Fibroblast of the aortic adventitia (primary cell): Measurements from ENCODE around the gene GRPR. TPM values are rescaled to one million over a fixed set of nuclear protein-coding genes. Genes with fewer than 3 reads are reported as not detected.

Experiments
- DNase-seq: peaks from one replicate; pipeline ENCODE4 v3.0.0-alpha.2; 2010; ENCODE audit warnings: low read depth
- H3K4me3 ChIP-seq: 2 replicates; pipeline ENCODE4 v1.5.1; 2011; ENCODE audit warnings: low read depth, mild to moderate bottlenecking, control low read depth, low read length, moderate library complexity
- total RNA-seq: library from RNA; depleted of rRNA; stranded (reverse); fragments of >200 nt; gene quantifications from 2 replicates; pipeline ENCODE4 v1.2.3, GENCODE V29; 2012; ENCODE audit warnings: low replicate concordance
- TF ChIP-seq, protein P1 (sequence below): IDR thresholded peaks from 2 replicates; pipeline ENCODE4 v1.5.1; 2011; ENCODE audit warnings: mild to moderate bottlenecking, low read length, control low read depth, inconsistent platforms; ENCODE audit not compliant: insufficient read depth

GRPR gene
- total RNA-seq, 1 donor = not detected

GRCh38 chrX:16114611-16115010 lies 8.8 kb upstream of the GRPR start:
- H3K4me3 ChIP-seq = no peak overlapping the region
- peak; percentile 69 for DNase-seq
- TF ChIP-seq, protein P1, sequence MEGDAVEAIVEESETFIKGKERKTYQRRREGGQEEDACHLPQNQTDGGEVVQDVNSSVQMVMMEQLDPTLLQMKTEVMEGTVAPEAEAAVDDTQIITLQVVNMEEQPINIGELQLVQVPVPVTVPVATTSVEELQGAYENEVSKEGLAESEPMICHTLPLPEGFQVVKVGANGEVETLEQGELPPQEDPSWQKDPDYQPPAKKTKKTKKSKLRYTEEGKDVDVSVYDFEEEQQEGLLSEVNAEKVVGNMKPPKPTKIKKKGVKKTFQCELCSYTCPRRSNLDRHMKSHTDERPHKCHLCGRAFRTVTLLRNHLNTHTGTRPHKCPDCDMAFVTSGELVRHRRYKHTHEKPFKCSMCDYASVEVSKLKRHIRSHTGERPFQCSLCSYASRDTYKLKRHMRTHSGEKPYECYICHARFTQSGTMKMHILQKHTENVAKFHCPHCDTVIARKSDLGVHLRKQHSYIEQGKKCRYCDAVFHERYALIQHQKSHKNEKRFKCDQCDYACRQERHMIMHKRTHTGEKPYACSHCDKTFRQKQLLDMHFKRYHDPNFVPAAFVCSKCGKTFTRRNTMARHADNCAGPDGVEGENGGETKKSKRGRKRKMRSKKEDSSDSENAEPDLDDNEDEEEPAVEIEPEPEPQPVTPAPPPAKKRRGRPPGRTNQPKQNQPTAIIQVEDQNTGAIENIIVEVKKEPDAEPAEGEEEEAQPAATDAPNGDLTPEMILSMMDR = no peak

DNA sequence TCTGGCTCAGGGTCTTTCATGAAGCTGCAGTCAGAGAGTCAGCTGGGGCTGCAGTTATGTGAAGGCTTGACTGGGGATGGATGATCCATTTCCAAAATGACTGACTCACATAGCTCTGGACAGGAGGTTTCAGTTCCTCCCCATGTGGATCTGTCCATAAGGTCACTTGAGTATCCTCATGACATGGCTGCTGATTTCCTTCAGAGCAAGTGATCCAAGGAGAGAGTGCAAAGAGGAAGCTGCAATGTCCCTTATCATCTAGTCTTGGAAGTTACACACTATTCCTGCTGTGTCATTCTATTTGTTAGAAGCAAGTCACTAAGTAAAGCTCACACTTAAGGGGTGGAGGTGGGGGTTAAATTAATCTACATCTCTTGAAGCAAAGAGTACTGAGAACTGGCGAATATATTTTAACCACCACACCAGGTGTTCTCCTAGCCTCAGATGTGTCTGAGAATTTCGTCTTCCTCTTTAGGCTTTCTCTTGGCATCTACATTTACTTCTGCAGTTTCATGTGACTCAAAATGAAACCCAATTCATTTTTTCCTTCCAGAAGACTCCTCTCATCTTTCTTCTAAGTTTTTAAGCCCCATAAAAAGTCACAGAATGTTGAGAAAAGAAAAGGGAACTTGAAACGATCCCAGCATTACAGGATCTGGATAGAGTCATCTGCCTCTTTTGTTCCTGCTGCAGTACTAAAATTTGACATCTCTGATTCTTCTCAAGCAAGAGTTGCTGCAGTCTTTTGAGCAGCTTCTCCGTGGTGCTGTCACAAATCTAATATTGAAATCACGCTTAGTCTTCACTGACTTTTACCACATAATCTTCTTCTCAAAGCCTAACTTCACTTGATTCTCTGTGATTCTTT lies 3.8 kb upstream of the GRPR start:
- H3K4me3 ChIP-seq = no peak overlapping the region
- DNase-seq = no peak
- TF ChIP-seq, protein P1 = no peak

- DNase-seq = no peak
- H3K4me3 ChIP-seq = no peak overlapping the region
- TF ChIP-seq, protein P1 = no peak
These were observed 2.9 kb upstream of the GRPR start for GRCh38 chrX:16120431-16120830.

DNA sequence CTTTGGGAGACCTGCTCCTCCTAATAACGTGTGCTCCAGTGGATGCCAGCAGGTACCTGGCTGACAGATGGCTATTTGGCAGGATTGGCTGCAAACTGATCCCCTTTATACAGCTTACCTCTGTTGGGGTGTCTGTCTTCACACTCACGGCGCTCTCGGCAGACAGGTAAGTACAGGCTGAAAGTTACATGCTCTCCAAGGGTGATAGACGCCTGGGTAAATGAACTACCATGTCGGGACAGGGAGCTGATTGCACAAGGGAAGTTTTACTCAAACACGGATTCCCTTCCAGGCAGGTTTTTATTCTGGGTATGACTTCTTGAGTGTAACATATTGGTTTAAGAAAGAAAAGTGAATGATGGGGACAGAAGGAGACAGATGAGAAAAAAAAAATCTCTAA lies 836 bp downstream of the GRPR start:
- TF ChIP-seq, protein P1 = no peak
- no peak overlapping the region for H3K4me3 ChIP-seq
- DNase-seq = no peak

DNA sequence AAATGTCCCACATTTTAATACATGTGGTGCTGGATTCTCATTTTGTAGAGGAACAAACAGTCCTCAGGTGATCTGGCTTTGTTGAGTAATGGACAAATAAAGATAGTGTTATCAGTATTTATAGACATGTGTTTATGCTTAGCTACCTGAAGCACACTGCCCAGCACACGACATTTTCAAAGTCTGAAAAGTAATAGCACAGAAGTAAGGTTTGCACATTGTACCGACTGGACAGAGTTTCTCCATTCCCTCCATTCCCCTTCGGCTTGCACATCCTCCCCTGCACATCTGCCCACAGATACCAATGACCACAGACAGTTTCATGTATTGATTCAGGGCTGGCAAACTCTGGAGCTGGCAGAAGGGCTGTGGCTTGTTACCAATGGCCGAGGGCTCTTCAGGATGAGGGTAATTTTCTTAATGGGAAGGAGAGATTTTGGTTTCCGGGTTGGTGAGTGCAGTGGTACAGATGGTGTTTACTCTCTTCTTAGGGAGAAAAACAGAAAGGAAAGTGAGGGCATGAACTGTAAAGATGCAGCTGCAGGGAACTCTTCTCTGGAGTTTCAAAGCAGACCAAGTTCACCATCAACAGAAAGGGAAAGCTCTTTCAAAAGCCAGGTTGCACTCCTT lies 2.3 kb downstream of the GRPR start:
- TF ChIP-seq, protein P1 = no peak
- DNase-seq = no peak
- H3K4me3 ChIP-seq = no peak overlapping the region

DNA sequence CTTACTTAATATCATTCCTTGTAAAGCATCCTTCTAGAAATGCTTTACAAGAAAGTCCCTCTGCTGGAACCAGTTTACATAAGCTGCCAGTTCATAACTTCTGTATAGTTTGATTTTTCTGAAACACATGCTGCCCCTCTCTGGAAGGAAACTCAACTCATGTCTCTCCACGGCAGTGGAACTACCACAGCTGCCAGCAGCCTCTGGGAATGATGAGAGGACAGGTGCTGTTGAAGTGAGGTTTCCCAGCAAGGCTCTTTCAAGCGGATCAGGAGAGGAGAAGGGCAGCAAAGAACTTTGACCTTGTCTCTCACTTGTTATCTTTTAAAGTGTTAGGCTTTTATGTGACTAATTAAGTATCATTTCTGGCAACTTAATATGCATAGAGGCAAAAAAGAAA lies 7.3 kb downstream of the GRPR start:
- DNase-seq = no peak
- TF ChIP-seq, protein P1 = no peak
- no peak overlapping the region for H3K4me3 ChIP-seq
